DOHH2 (cell line): Measurements from ENCODE around the gene TTC22.

ENCODE experiments used
- CTCF ChIP-seq: fragments of 200-600 bp; sonication (generic); IDR thresholded peaks from one replicate; pipeline ENCODE4 v1.5.1; 2014; ENCODE audit warnings: antibody characterized with exemption, mild to moderate bottlenecking, low read depth, low read length; ENCODE audit not compliant: poor library complexity, severe bottlenecking
- EZH2phosphoT487 ChIP-seq: fragments of 200-600 bp; sonication (generic); IDR thresholded peaks from 2 replicates; pipeline ENCODE4 v1.6.1; 2017; ENCODE audit warnings: borderline replicate concordance, mild to moderate bottlenecking, antibody characterized with exemption, low read length, moderate library complexity, mixed read lengths

GRCh38 chr1:54842963-54843362 lies 41.8 kb upstream of the TTC22 start:
- TF ChIP-seq CTCF = no peak
- TF ChIP-seq EZH2phosphoT487 = no peak
